HK-2 (cell line): ENCODE data around the gene NMRK1.

Experiments used
- DNase-seq: peaks from one replicate; pipeline ENCODE4 v3.0.0-alpha.2; 2018; ENCODE audit not compliant: unreplicated experiment

NMRK1 gene

GRCh38 chr9:75087824-75088645 lies at the start of gene NMRK1, which contains the start of gene OSTF1:
NMRK1 (minus strand) TSS chr9:75088155; CDS start chr9:75083115, 5,040 bp downstream.
OSTF1 (plus strand) TSS chr9:75088514; CDS start chr9:75088693, 179 bp downstream.
- peak; percentile 75 for DNase-seq

GRCh38 chr9:75134495-75134894 lies 46.5 kb upstream of the NMRK1 start:
- DNase-seq, result no peak

- DNase-seq, result no peak
Observed at GRCh38 chr9:75133396-75133795, 45.4 kb upstream of the NMRK1 start.

- DNase-seq, result no peak
Observed at GRCh38 chr9:75132244-75132643, 44.3 kb upstream of the NMRK1 start.

- DNase-seq, result no peak
Observed at GRCh38 chr9:75131700-75132099, 43.7 kb upstream of the NMRK1 start.

- DNase-seq, result no peak
Observed at GRCh38 chr9:75130621-75131230, 42.8 kb upstream of the NMRK1 start.

GRCh38 chr9:75130172-75130571 lies 42.2 kb upstream of the NMRK1 start:
- no peak for DNase-seq

GRCh38 chr9:75128535-75128934 lies 40.6 kb upstream of the NMRK1 start:
- DNase-seq, result no peak

GRCh38 chr9:75123696-75124095 lies 35.7 kb upstream of the NMRK1 start:
- no peak for DNase-seq

GRCh38 chr9:75121914-75122558 lies 34.1 kb upstream of the NMRK1 start:
- DNase-seq, result no peak

GRCh38 chr9:75120686-75121085 lies 32.7 kb upstream of the NMRK1 start:
- DNase-seq, result no peak

GRCh38 chr9:75117564-75117963 lies 29.6 kb upstream of the NMRK1 start:
- DNase-seq, result no peak

GRCh38 chr9:75116306-75116705 lies 28.4 kb upstream of the NMRK1 start:
- DNase-seq, result no peak

- DNase-seq, result no peak
Observed at GRCh38 chr9:75112789-75113188, 24.8 kb upstream of the NMRK1 start.

GRCh38 chr9:75111019-75111622 lies 23.2 kb upstream of the NMRK1 start:
- no peak for DNase-seq

GRCh38 chr9:75109210-75109839 lies 21.4 kb upstream of the NMRK1 start:
- no peak for DNase-seq

- no peak for DNase-seq
Observed at GRCh38 chr9:75108571-75108970, 20.6 kb upstream of the NMRK1 start.

GRCh38 chr9:75106857-75107256 lies 18.9 kb upstream of the NMRK1 start:
- DNase-seq, result no peak

GRCh38 chr9:75105841-75106240 lies 17.9 kb upstream of the NMRK1 start:
- no peak for DNase-seq

GRCh38 chr9:75105019-75105540 lies 17.1 kb upstream of the NMRK1 start:
- no peak for DNase-seq

- DNase-seq, result no peak
Observed at GRCh38 chr9:75104607-75105006, 16.7 kb upstream of the NMRK1 start.
